Epithelial cell of proximal tubule (primary cell): Measurements from ENCODE around the gene CCSER1. TPM values are rescaled to one million over a fixed set of nuclear protein-coding genes. Genes with fewer than 3 reads are reported as not detected.
"Not testable (repeated sequence)": the region's sequence is repeated elsewhere in the genome, so short reads cannot be mapped to it uniquely, and the experiment has no call there.

ENCODE experiments used
- DNase-seq: peaks from one replicate; pipeline ENCODE4 v3.0.0-alpha.2; 2011; ENCODE audit warnings: low read depth
- H3K4me3 ChIP-seq: 2 replicates; pipeline ENCODE4 v1.5.1; 2011; ENCODE audit warnings: low read depth, mild to moderate bottlenecking, low read length
- CTCF ChIP-seq: conservative IDR thresholded peaks from 2 replicates; pipeline ENCODE4 v1.5.1; 2012; ENCODE audit warnings: low read depth, mild to moderate bottlenecking, low read length
- total RNA-seq: library from RNA; depleted of rRNA; stranded (reverse); fragments of >200 nt; gene quantifications from 2 replicates; pipeline ENCODE4 v1.2.3, GENCODE V29; 2015

CCSER1 gene
- total RNA-seq, 1 donor from 2014 or later: not detected

- H3K4me3 ChIP-seq: no peak overlapping the region
- no peak for DNase-seq
- no peak for TF ChIP-seq CTCF
Observed at GRCh38 chr4:90643156-90643555, 516.0 kb downstream of the CCSER1 start.

- TF ChIP-seq CTCF: no peak
- H3K4me3 ChIP-seq: no peak overlapping the region
- DNase-seq: no peak
Observed at GRCh38 chr4:90648311-90648710, 521.1 kb downstream of the CCSER1 start.

GRCh38 chr4:90648791-90649190, 521.6 kb downstream of the CCSER1 start:
- no peak overlapping the region for H3K4me3 ChIP-seq
- no peak for DNase-seq

GRCh38 chr4:90660672-90661071, 533.5 kb downstream of the CCSER1 start:
- TF ChIP-seq CTCF: no peak
- H3K4me3 ChIP-seq: no peak overlapping the region
- no peak for DNase-seq

More at GRCh38 chr4:90648791-90649190, 521.6 kb downstream of the CCSER1 start:
- no peak for TF ChIP-seq CTCF

- TF ChIP-seq CTCF: no peak
- H3K4me3 ChIP-seq: no peak overlapping the region
- no peak for DNase-seq
Observed at GRCh38 chr4:90670183-90670582, 543.0 kb downstream of the CCSER1 start.

- TF ChIP-seq CTCF: no peak
- H3K4me3 ChIP-seq: no peak overlapping the region
- no peak for DNase-seq
Observed at GRCh38 chr4:90689739-90690138, 562.5 kb downstream of the CCSER1 start.

- no peak for TF ChIP-seq CTCF
- H3K4me3 ChIP-seq: no peak overlapping the region
- DNase-seq: no peak
Observed at GRCh38 chr4:90695411-90695810, 568.2 kb downstream of the CCSER1 start.

- not testable (repeated sequence) for DNase-seq, H3K4me3 ChIP-seq
Observed at GRCh38 chr4:90705501-90705900, 578.3 kb downstream of the CCSER1 start.
